GM12891 (cell line): Measurements from ENCODE around the gene CDC42EP4.
A peak's percentile ranks its signal among the peaks of the same experiment; 100 is the strongest.

ENCODE experiments used
- DNase-seq: peaks from one replicate; pipeline ENCODE4 v3.0.0; 2011; ENCODE audit warnings: low spot score; ENCODE audit not compliant: insufficient read length
- FAIRE-seq: peaks from 2 replicates; lab custom pipeline; 2011; peaks lifted over from hg19 to GRCh38; lab: Jason Lieb, UNC
- PAX5 ChIP-seq: IDR thresholded peaks from 2 replicates; pipeline ENCODE4 v1.6.1; 2011; ENCODE audit warnings: low read length, moderate library complexity, mild to moderate bottlenecking; ENCODE audit not compliant: insufficient read depth, severe bottlenecking
- POLR2A ChIP-seq: IDR thresholded peaks from 2 replicates; pipeline ENCODE4 v1.6.1; 2011; ENCODE audit warnings: low read depth, low read length, control low read depth
- POLR2AphosphoS5 ChIP-seq: IDR thresholded peaks from 2 replicates; pipeline ENCODE4 v1.6.1; 2011; ENCODE audit warnings: low read depth, low read length, control low read depth
- POU2F2 ChIP-seq: IDR thresholded peaks from 2 replicates; pipeline ENCODE4 v1.6.1; 2011; ENCODE audit warnings: low read depth, mild to moderate bottlenecking, control low read depth, low read length, moderate library complexity
- SPI1 ChIP-seq: IDR thresholded peaks from 2 replicates; pipeline ENCODE4 v1.6.1; 2011; ENCODE audit warnings: low read depth, low read length, control low read depth
- TAF1 ChIP-seq: IDR thresholded peaks from 2 replicates; pipeline ENCODE4 v1.6.1; 2011; ENCODE audit warnings: low read depth, low read length, control low read depth

The CDC42EP4 gene

DNA sequence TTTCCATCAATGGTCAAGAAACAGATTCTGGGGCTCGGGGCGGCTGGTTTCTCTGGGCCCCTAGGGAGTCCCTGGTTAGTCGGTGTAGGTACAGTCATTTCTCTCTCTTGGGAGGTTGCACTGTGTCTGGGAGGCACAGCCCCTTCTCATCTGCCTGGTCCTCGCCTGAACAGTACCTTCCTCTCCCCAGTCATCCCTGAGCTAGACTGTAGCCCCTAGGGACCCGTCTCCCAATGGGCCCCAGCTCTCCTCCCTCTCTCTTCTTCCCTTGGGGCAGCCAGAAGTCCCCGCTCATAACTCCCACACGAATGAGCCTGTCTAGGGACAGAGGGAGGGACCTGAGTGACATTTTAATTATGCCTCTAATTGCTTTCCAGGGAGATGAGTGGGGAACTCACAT lies 29.9 kb downstream of the CDC42EP4 start:
- peak; percentile 59 for FAIRE-seq
- DNase-seq = peak; percentile 62
- TF ChIP-seq TAF1 (no peak), POU2F2 (no peak), POLR2A (no peak), SPI1 (no peak)

DNA sequence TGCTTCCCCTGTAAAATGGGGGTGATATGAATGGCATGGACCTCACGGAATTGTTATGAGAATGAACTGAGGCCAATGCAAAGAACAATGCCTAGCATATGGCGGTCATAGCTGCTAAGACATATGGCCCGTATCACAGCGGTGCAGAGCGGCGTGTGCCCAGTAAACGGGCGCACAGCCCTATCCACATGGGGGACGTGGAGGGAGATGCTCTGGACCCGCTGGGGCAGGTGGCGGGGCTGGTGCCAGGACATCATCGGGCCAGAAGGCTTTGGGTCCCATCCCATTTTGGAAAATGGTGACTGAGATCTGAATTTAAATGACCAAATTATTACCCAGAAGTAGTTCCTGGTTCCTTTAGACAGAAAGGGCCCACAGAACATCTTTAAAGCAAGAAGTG lies 31.6 kb downstream of the CDC42EP4 start:
- FAIRE-seq = no peak
- no peak for DNase-seq
- TF ChIP-seq POU2F2 = no peak

DNA sequence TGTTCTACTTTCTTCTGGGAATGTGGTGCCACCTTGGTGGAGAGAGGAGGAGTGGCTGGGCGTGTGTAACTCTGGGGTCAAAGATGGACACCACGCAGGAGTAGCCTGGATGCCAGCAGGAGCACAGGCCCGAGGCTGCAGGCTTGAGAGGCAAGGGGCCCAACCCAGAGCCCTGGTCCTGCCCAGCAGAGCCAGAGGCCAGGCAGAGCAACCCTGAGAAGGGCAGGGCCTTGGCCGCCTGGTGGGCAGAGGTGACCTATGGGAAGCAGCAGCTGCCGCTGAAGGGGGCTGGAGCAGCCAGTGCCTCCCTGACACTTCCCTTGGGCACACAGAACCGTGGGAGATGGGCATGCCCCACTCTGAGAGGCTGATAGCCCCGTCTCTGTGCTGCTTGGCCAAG lies 32.1 kb downstream of the CDC42EP4 start:
- TF ChIP-seq POLR2AphosphoS5 = no peak
- TF ChIP-seq SPI1 = no peak
- TF ChIP-seq TAF1 = no peak
- no peak for TF ChIP-seq POU2F2
- TF ChIP-seq PAX5 = no peak
- TF ChIP-seq POLR2A = no peak
- DNase-seq (no peak), FAIRE-seq (no peak)

- FAIRE-seq (no peak), DNase-seq (no peak)
Observed at GRCh38 chr17:73278465-73279453, 33.0 kb downstream of the CDC42EP4 start.

DNA sequence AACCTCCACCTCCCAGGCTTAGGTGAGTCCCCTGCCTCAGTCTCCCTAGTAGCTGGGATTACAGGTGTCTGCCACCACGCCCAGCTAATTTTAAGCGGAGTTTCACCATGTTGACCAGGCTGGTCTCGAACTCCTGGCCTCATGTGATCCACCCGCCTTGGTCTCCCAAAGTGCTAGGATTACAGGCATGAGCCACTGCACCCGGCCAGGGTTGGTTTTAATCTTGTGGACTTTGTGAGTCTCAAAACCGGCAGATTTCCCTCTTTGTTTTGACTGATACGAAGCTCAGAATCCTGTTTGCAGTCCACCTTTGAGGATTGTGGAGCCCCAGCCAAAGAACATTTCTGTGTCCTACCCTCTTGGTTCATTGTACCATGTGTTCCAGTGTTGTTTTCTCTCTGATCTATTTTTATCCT lies 33.7 kb downstream of the CDC42EP4 start:
- DNase-seq = no peak

More at GRCh38 chr17:73278465-73279453, 33.0 kb downstream of the CDC42EP4 start:
- TF ChIP-seq POLR2A (no peak), POU2F2 (no peak), POLR2AphosphoS5 (no peak), SPI1 (no peak), TAF1 (no peak), PAX5 (no peak)

DNA sequence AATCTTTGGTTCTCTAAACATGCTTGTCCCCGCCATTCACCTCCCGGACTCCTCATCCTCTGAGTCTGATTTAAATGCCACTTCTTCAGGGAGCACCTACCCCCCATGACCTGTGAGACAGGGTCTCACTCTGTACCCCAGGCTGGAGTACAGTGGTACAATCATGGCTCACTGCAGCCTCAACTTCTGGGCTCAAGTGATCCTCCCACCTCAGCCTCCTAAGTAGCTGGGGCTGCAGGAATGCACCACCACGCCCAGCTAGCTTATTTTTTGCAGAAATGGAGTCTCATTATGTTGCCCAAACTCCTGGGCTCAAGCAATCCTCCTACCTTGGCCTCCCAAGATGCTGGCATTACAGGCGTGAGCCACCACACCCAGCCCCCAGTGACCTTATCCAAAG lies 37.3 kb downstream of the CDC42EP4 start:
- no peak for FAIRE-seq
- DNase-seq = no peak
- TF ChIP-seq POU2F2 = no peak
- TF ChIP-seq TAF1 = no peak
- no peak for TF ChIP-seq PAX5
- no peak for TF ChIP-seq POLR2A
- TF ChIP-seq POLR2AphosphoS5 = no peak
- TF ChIP-seq SPI1 = no peak

More for the DNA sequence above, 33.7 kb downstream of the CDC42EP4 start:
- no peak for FAIRE-seq
- no peak for TF ChIP-seq TAF1
- TF ChIP-seq POU2F2 = no peak
- TF ChIP-seq SPI1 = no peak
- no peak for TF ChIP-seq POLR2AphosphoS5
- no peak for TF ChIP-seq POLR2A
- no peak for TF ChIP-seq PAX5

DNA sequence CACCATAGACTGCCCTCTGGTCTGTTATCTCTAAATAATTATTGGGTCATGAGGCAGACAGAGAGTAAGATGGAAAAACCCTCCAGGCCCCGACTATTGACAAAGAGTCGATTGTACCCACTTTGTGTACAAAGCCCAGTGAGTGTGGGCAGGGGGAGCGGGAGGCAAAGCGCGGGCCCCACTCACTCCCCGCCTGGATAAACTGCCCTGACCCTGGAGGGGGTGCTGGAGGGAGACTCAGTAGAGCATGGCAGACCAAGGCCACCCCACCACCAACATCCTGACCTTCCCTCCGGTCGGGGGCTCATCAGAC lies 38.9 kb downstream of the CDC42EP4 start:
- no peak for DNase-seq
- FAIRE-seq = no peak
- TF ChIP-seq POLR2A = no peak
- TF ChIP-seq POLR2AphosphoS5 = no peak
- no peak for TF ChIP-seq PAX5
- no peak for TF ChIP-seq POU2F2
- no peak for TF ChIP-seq SPI1
- no peak for TF ChIP-seq TAF1

- FAIRE-seq = no peak
- TF ChIP-seq POLR2AphosphoS5 = no peak
- no peak for TF ChIP-seq PAX5
- no peak for TF ChIP-seq POLR2A
- TF ChIP-seq SPI1 = peak; percentile 99
- no peak for TF ChIP-seq TAF1
- DNase-seq = peak; percentile 61
Observed at GRCh38 chr17:73271072-73271471, 40.7 kb downstream of the CDC42EP4 start.

DNA sequence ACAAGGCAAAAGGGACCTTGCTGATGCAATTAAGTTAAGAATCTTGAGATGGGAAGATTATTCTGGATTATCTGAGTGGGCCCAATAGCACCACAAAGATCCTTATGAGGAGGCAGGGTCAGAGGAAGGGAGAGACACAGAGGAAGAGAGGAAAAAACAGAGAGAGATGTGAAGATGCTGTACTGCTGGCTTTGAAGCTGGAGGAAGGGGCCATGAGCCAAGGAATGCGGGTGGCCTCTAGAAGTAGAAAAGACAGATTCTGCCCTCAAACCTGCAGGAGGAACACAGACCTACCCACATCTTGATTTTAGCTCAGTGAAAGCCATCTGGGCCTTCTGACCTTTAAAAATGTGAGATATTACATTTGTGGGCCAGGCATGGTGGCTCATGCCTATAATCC lies 42.0 kb downstream of the CDC42EP4 start:
- TF ChIP-seq PAX5 (no peak), POLR2AphosphoS5 (no peak), TAF1 (no peak), POLR2A (no peak), SPI1 (no peak), POU2F2 (no peak)
- DNase-seq = no peak
- FAIRE-seq = no peak

DNA sequence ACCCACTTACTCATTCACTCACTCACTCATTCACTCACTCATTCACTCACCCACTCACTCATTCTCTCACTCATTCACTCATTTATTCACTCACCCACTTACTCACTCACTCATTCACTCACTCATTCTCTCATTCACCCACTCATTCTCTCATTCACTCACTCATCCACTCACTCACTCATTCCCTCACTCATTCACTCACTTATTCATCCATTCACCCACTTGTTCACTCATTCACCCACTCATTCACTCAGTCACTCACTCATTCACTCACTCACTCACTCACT lies 42.5 kb downstream of the CDC42EP4 start:
- DNase-seq (no peak), FAIRE-seq (no peak)
- no peak for TF ChIP-seq POLR2AphosphoS5
- TF ChIP-seq POLR2A = no peak
- no peak for TF ChIP-seq POU2F2
- TF ChIP-seq PAX5 = no peak
- TF ChIP-seq TAF1 = no peak
